GM18519 (cell line): ENCODE measurements around the gene LEPR.

ENCODE experiments used
- ATAC-seq: cut with Tn5 transposase; IDR thresholded peaks from one replicate; pipeline ENCODE4 v1.9.1; 2021; ENCODE audit warnings: mild to moderate bottlenecking, moderate library complexity; ENCODE audit not compliant: unreplicated experiment, low FRiP score

Gene LEPR

GRCh38 chr1:65469126-65469888, 48.8 kb downstream of the LEPR start:
- no peak for ATAC-seq

GRCh38 chr1:65469889-65470340, 49.4 kb downstream of the LEPR start:
- no peak for ATAC-seq
